NB4 (cell line): ENCODE measurements around the gene ACOX3.

ENCODE experiments used
- DNase-seq: peaks from one replicate; pipeline ENCODE4 v3.0.0; 2010; ENCODE audit warnings: low read depth
- H3K4me3 ChIP-seq: one replicate; pipeline ENCODE4 v1.5.1; 2011; ENCODE audit warnings: mild to moderate bottlenecking, low read depth, low read length, moderate library complexity
- MYC ChIP-seq: IDR thresholded peaks from 2 replicates; pipeline ENCODE4 v1.6.1; 2011; ENCODE audit warnings: low read depth, low read length
- POLR2A ChIP-seq: IDR thresholded peaks from 2 replicates; pipeline ENCODE4 v1.6.1; 2011; ENCODE audit warnings: mild to moderate bottlenecking; ENCODE audit not compliant: insufficient read length; ENCODE audit errors: extremely low read depth
- TF ChIP-seq, protein P1 (sequence below): IDR thresholded peaks from one replicate; pipeline ENCODE4 v1.5.1; 2012; ENCODE audit warnings: low read depth, low read length
- TF ChIP-seq, protein P2 (sequence below): IDR thresholded peaks from 2 replicates; pipeline ENCODE4 v1.6.1; 2011; ENCODE audit warnings: low read depth, low read length

ACOX3 gene

DNA sequence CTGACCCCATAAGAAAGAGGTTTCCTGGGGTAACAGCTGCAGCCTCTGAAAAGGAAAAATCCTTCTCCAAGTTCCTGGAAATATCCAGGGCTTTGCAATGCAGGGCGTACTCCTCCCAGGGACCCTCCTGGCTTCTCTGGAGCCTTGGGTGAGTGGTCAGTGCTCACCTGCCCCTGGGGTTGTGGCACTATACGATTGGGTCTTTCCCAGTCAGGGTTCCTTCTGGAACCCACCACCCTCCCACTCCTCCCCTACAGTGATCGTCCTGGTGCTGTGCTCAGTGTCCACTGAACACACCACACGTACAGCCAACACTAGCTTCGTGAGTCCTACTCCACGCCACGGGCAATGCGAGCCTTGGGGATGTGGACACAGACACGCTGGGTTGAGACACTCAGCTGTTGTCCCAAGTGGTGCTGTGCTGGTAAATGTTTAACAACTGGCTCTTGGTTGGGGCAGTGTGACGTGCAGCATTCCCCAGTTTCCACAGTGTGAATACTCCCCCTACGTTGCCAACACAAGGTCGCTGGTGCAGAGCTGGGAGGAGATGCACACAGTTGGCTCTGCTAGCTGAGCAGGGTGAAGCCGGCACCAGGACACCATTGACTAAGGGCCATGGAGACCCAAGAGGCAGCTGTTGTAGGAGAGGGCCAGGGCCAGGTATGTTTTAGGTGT lies 105.6 kb downstream of the ACOX3 start:
- no peak overlapping the region for H3K4me3 ChIP-seq
- TF ChIP-seq, protein P1, sequence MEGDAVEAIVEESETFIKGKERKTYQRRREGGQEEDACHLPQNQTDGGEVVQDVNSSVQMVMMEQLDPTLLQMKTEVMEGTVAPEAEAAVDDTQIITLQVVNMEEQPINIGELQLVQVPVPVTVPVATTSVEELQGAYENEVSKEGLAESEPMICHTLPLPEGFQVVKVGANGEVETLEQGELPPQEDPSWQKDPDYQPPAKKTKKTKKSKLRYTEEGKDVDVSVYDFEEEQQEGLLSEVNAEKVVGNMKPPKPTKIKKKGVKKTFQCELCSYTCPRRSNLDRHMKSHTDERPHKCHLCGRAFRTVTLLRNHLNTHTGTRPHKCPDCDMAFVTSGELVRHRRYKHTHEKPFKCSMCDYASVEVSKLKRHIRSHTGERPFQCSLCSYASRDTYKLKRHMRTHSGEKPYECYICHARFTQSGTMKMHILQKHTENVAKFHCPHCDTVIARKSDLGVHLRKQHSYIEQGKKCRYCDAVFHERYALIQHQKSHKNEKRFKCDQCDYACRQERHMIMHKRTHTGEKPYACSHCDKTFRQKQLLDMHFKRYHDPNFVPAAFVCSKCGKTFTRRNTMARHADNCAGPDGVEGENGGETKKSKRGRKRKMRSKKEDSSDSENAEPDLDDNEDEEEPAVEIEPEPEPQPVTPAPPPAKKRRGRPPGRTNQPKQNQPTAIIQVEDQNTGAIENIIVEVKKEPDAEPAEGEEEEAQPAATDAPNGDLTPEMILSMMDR, result no peak
- TF ChIP-seq POLR2A (no peak), MYC (no peak)
- TF ChIP-seq, protein P2, sequence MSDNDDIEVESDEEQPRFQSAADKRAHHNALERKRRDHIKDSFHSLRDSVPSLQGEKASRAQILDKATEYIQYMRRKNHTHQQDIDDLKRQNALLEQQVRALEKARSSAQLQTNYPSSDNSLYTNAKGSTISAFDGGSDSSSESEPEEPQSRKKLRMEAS, result no peak
- DNase-seq, result no peak

DNA sequence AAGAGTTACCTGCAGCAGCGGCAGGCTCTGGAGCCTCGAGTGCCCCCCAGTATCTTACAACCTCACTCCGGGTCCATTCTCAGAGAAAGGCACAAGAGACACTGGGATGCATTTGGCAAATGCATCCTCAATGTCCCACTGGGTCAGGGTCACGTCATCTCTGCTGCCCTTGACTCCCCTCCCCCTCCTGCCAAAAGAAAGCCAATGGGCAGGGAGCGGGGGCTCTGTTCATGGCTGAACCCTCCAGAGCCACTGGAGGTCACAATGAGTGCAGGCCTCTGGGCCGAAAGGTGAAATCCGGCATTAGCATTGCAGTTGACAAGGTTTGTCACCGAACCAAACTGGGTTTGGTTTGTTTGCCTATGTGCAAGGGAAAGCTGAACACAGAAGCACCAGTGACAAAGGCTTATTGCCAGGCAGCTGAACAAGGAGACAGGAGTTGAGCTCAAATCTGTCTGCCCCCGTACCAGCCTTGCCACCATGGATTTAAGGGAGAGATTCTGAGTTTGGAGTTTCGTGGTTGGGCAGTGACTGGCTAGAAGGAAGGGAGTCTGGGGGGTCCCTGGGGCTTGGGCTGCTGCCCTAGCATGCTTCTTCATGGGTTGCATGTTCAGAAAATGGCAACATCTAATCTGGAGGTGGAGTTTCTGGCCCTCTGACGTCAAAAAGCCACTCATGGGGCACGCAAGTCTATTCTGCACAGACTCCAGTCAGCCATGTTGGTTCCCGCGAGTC lies 106.6 kb downstream of the ACOX3 start:
- no peak for TF ChIP-seq MYC
- TF ChIP-seq, protein P2, result no peak
- TF ChIP-seq POLR2A, result no peak
- TF ChIP-seq, protein P1, result no peak
- H3K4me3 ChIP-seq, result no peak overlapping the region

DNA sequence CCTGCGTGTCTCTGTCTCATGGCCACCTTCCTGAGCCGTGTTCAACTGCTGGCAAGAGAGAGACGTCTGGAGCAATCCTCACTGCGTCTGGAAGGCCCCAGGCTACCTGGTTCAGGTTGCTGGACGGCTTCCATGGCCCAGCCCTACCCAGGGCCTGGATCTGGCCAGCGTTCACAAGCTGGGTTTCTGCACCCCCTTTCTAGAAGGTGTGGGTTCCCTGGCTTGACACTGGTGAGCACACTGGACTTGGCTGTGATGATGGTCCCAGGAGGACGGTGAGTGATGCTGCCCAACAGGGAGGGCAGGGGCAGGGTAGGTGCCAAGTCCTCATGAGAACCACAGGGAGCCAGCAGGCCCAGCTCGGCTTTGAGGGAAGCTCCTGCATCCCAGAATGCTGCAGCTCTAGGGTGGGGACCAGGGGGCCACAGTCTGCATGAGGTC lies 107.6 kb downstream of the ACOX3 start:
- DNase-seq, result no peak
- TF ChIP-seq MYC, result no peak
- TF ChIP-seq POLR2A, result no peak
- TF ChIP-seq, protein P2, result no peak
- TF ChIP-seq, protein P1, result no peak
- H3K4me3 ChIP-seq, result no peak overlapping the region

More for the DNA sequence above, 106.6 kb downstream of the ACOX3 start:
- DNase-seq, result no peak

DNA sequence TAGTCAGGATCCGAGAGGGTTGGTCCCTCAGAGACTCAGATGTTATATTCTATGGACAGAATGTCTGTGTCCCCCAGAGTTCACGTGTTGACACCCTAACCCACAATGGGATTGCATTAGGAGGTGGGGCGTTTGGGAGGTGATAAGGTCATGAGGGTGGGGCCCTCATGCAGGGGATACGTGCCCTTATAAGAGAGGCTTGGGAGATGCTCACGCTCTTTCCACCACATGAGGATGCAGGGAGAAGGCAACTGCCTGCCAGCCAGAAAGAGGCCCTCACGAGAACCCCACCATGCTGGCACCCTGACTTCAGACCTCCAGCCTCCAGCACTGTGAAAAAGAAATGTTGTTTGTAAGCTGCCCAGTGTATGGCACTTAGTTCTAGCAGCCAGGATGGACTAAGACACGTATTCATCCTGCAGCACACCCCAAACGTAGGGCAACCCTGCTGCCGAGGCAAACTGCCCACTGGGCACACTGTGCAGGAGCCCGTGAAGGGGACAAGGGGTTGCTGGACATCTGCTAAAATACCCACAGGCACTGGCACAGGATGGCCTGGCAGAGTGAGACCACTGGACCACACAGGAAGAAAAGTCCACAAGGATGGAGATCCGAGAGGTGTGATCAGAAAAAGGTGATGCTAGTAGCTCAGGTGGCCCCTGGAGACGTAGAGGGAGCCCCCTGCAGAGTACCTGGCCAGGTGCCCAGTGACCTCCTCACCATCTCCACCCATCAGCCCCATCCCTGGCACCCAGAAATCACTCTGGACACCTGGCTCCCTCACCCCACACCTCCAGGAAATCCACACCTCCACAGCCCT lies 108.3 kb downstream of the ACOX3 start:
- H3K4me3 ChIP-seq, result no peak overlapping the region
- TF ChIP-seq, protein P1, result no peak
- TF ChIP-seq, protein P2, result no peak
- TF ChIP-seq MYC, result no peak
- no peak for TF ChIP-seq POLR2A
- no peak for DNase-seq

DNA sequence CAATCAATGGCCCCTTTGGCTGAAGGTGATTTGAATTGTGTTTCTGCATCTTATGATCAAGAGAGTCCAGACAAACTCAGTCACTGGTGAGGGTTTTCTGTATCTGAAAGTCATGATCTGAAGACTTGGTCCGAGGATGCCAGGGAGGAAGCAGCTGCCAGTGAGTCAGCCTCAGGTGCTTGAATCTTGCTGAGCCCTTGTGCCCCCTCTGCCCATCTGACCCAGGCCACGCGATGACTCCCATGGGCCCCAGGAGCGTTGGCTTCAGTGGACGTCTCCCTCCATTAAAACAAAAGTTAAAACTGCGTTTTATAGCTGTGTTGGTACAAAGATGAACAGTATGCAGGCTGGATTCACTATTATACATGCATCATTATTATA lies 109.0 kb downstream of the ACOX3 start:
- TF ChIP-seq MYC (no peak), POLR2A (no peak)
- TF ChIP-seq, protein P2, result no peak
- TF ChIP-seq, protein P1, result no peak
- no peak for DNase-seq
- H3K4me3 ChIP-seq, result no peak overlapping the region
